GM19238 (cell line): ENCODE data around the gene NEMP2.

Experiments
- DNase-seq: peaks from one replicate; pipeline ENCODE4 v3.0.0; 2011; ENCODE audit warnings: low spot score; ENCODE audit not compliant: insufficient read length

NEMP2 gene

GRCh38 chr2:190554357-190555006, 20.0 kb upstream of the NEMP2 start:
- DNase-seq = no peak

- DNase-seq = no peak
Observed at GRCh38 chr2:190553254-190553653, 18.7 kb upstream of the NEMP2 start.

- DNase-seq = no peak
Observed at GRCh38 chr2:190551928-190552327, 17.4 kb upstream of the NEMP2 start.

- DNase-seq = no peak
Observed at GRCh38 chr2:190550137-190550536, 15.6 kb upstream of the NEMP2 start.

GRCh38 chr2:190547886-190548285, 13.4 kb upstream of the NEMP2 start:
- DNase-seq = no peak

- DNase-seq = no peak
Observed at GRCh38 chr2:190546734-190547133, 12.2 kb upstream of the NEMP2 start.

GRCh38 chr2:190545555-190546385, 11.2 kb upstream of the NEMP2 start:
- DNase-seq = no peak

- no peak for DNase-seq
Observed at GRCh38 chr2:190545093-190545492, 10.6 kb upstream of the NEMP2 start.

- no peak for DNase-seq
Observed at GRCh38 chr2:190540048-190540447, 5.5 kb upstream of the NEMP2 start.

- DNase-seq = no peak
Observed at GRCh38 chr2:190538201-190538600, 3.7 kb upstream of the NEMP2 start.

GRCh38 chr2:190537765-190538164, 3.2 kb upstream of the NEMP2 start:
- no peak for DNase-seq

- no peak for DNase-seq
Observed at GRCh38 chr2:190535586-190535985, 1.1 kb upstream of the NEMP2 start.

- DNase-seq = no peak
Observed at GRCh38 chr2:190535121-190535439, 558 bp upstream of the NEMP2 start.

- no peak for DNase-seq
Observed at GRCh38 chr2:190533968-190534309, 583 bp downstream of the NEMP2 start.

GRCh38 chr2:190533175-190533967, 1.2 kb downstream of the NEMP2 start:
- no peak for DNase-seq

- DNase-seq = no peak
Observed at GRCh38 chr2:190532581-190532980, 1.9 kb downstream of the NEMP2 start.

GRCh38 chr2:190530248-190530900, 4.1 kb downstream of the NEMP2 start:
- no peak for DNase-seq

- DNase-seq = no peak
Observed at GRCh38 chr2:190529486-190530247, 4.9 kb downstream of the NEMP2 start.

- no peak for DNase-seq
Observed at GRCh38 chr2:190528521-190529001, 6.0 kb downstream of the NEMP2 start.

- no peak for DNase-seq
Observed at GRCh38 chr2:190527918-190528317, 6.6 kb downstream of the NEMP2 start.

- no peak for DNase-seq
Observed at GRCh38 chr2:190527214-190527613, 7.3 kb downstream of the NEMP2 start.
